Measurements from ENCODE around the gene KCNC1.

The KCNC1 gene

GRCh38 chr11:17792161-17792560 lies 57.6 kb downstream of the KCNC1 start:
- Histone ChIP-seq H3K4me3 (ENCODE audit: low read length) (no peak overlapping the region), H3K4me2 (ENCODE audit: low read length) (no peak overlapping the region), H3K9me3 (ENCODE audit: insufficient read depth, low read length) (no peaks in the 10 kb centered on the region), H3K27ac (ENCODE audit: low read length) (no peak overlapping the region), H4K20me1 (ENCODE audit: insufficient read depth, low read length) (no peaks in the 10 kb centered on the region), H3K27me3 (ENCODE audit: low read depth, low read length) (no peaks in the 10 kb centered on the region), H3K4me1 (ENCODE audit: low read length) (no peaks in the 10 kb centered on the region), H2AFZ (ENCODE audit: low read depth, low read length) (no peak overlapping the region), H3K9ac (ENCODE audit: low read length) (no peak overlapping the region), H3K79me2 (ENCODE audit: low read length) (no peaks in the 10 kb centered on the region), H3K36me3 (replicated peaks; ENCODE audit: low read depth, low read length) (no peaks in the 10 kb centered on the region)
- TF ChIP-seq CTCF (IDR thresholded peaks at IDR 0.05; ENCODE audit: low read depth, low read length): no peak
- TF ChIP-seq EZH2phosphoT487 (IDR thresholded peaks at IDR 0.05; ENCODE audit: low read depth): no peak

GRCh38 chr11:17793642-17794170 lies 59.1 kb downstream of the KCNC1 start:
- no peaks in the 10 kb centered on the region for H3K79me2 ChIP-seq (ENCODE audit: low read length)
- no peak overlapping the region for H3K9ac ChIP-seq (ENCODE audit: low read length)
- H4K20me1 ChIP-seq (ENCODE audit: insufficient read depth, low read length): no peaks in the 10 kb centered on the region
- TF ChIP-seq EZH2phosphoT487 (IDR thresholded peaks at IDR 0.05; ENCODE audit: low read depth) (no peak), CTCF (IDR thresholded peaks at IDR 0.05; ENCODE audit: low read depth, low read length) (no peak)
- H3K4me1 ChIP-seq (ENCODE audit: low read length): no peaks in the 10 kb centered on the region
- H3K4me2 ChIP-seq (ENCODE audit: low read length): no peak overlapping the region
- no peak overlapping the region for H3K27ac ChIP-seq (ENCODE audit: low read length)
- no peak overlapping the region for H2AFZ ChIP-seq (ENCODE audit: low read depth, low read length)
- no peaks in the 10 kb centered on the region for H3K36me3 ChIP-seq (replicated peaks; ENCODE audit: low read depth, low read length)
- H3K9me3 ChIP-seq (ENCODE audit: insufficient read depth, low read length): no peaks in the 10 kb centered on the region
- no peaks in the 10 kb centered on the region for H3K27me3 ChIP-seq (ENCODE audit: low read depth, low read length)
- no peak overlapping the region for H3K4me3 ChIP-seq (ENCODE audit: low read length)

GRCh38 chr11:17794981-17795380 lies 60.4 kb downstream of the KCNC1 start:
- TF ChIP-seq CTCF (IDR thresholded peaks at IDR 0.05; ENCODE audit: low read depth, low read length) (no peak), EZH2phosphoT487 (IDR thresholded peaks at IDR 0.05; ENCODE audit: low read depth) (no peak)
- H3K9me3 ChIP-seq (ENCODE audit: insufficient read depth, low read length): no peaks in the 10 kb centered on the region
- H3K27ac ChIP-seq (ENCODE audit: low read length): no peak overlapping the region
- no peak overlapping the region for H3K4me2 ChIP-seq (ENCODE audit: low read length)
- no peaks in the 10 kb centered on the region for H3K79me2 ChIP-seq (ENCODE audit: low read length)
- no peaks in the 10 kb centered on the region for H4K20me1 ChIP-seq (ENCODE audit: insufficient read depth, low read length)
- H3K36me3 ChIP-seq (replicated peaks; ENCODE audit: low read depth, low read length): no peaks in the 10 kb centered on the region
- no peak overlapping the region for H3K9ac ChIP-seq (ENCODE audit: low read length)
- no peak overlapping the region for H2AFZ ChIP-seq (ENCODE audit: low read depth, low read length)
- H3K4me1 ChIP-seq (ENCODE audit: low read length): no peaks in the 10 kb centered on the region
- H3K27me3 ChIP-seq (ENCODE audit: low read depth, low read length): no peaks in the 10 kb centered on the region
- no peak overlapping the region for H3K4me3 ChIP-seq (ENCODE audit: low read length)

GRCh38 chr11:17796154-17796553 lies 61.6 kb downstream of the KCNC1 start:
- Histone ChIP-seq H4K20me1 (ENCODE audit: insufficient read depth, low read length) (no peaks in the 10 kb centered on the region), H3K79me2 (ENCODE audit: low read length) (no peaks in the 10 kb centered on the region), H3K27ac (ENCODE audit: low read length) (no peak overlapping the region), H3K4me2 (ENCODE audit: low read length) (no peak overlapping the region), H3K9me3 (ENCODE audit: insufficient read depth, low read length) (no peaks in the 10 kb centered on the region), H3K36me3 (replicated peaks; ENCODE audit: low read depth, low read length) (no peaks in the 10 kb centered on the region), H2AFZ (ENCODE audit: low read depth, low read length) (no peak overlapping the region), H3K4me1 (ENCODE audit: low read length) (no peaks in the 10 kb centered on the region), H3K27me3 (ENCODE audit: low read depth, low read length) (no peaks in the 10 kb centered on the region), H3K9ac (ENCODE audit: low read length) (no peak overlapping the region), H3K4me3 (ENCODE audit: low read length) (no peak overlapping the region)
- no peak for TF ChIP-seq EZH2phosphoT487 (IDR thresholded peaks at IDR 0.05; ENCODE audit: low read depth)
- TF ChIP-seq CTCF (IDR thresholded peaks at IDR 0.05; ENCODE audit: low read depth, low read length): no peak
